Mononuclear cell (primary cell): ENCODE measurements around the gene WNK1. TPM values are rescaled to one million over a fixed set of nuclear protein-coding genes. Genes with fewer than 3 reads are reported as not detected.
"Not testable (repeated sequence)": the region's sequence is repeated elsewhere in the genome, so short reads cannot be mapped to it uniquely, and the experiment has no call there.

Experiments
- H3K27me3 ChIP-seq: 2 replicates; pipeline ENCODE4 v1.6.0; 2011; ENCODE audit warnings: low read length, control low read depth; ENCODE audit not compliant: insufficient read depth
- H3K4me1 ChIP-seq: 2 replicates; pipeline ENCODE4 v1.5.1; 2011; ENCODE audit warnings: mild to moderate bottlenecking, low read length, control low read depth; ENCODE audit not compliant: insufficient read depth
- H3K4me3 ChIP-seq: 2 replicates; pipeline ENCODE4 v1.5.1; 2011; ENCODE audit warnings: mild to moderate bottlenecking, low read length, moderate library complexity
- H3K9me3 ChIP-seq: 2 replicates; pipeline ENCODE4 v1.5.1; 2011; ENCODE audit warnings: low read depth, mild to moderate bottlenecking, control low read depth, low read length
- total RNA-seq: library from RNA; depleted of rRNA; stranded (reverse); fragments of >200 nt; gene quantifications from one replicate; pipeline ENCODE4 v1.2.3, GENCODE V29; 2012

WNK1 gene
- total RNA-seq, 1 donor, result 94.1 TPM

DNA sequence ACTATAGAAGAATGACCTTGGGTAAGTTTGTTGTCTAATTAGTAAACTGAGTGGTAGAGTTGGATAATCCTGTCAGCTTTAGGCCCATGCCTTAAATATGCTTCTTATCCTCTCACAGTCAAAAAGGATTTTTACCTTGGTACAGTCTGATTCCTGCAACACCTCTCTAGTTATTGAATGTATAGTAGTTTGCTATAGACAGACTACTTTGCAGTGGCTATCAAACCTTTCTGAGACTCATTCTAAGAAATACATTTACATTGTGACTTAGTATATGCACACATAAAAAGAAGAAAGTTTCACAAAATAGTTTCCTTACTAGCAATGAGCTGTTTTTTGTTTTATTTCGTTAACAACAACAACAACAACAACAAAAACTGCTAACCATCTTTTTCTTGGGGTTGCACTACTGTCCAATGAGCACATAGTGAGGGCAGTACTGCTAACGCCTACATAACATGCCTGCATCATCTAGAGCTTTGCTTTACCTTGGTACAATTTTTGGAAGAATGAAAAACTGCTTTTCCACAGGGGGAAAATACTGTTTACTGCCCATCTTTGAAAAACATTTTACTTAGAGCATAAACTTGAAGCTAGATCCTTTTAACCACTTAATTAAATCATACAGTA, 28.5 kb downstream of the WNK1 start:
- H3K4me3 ChIP-seq, result no peak overlapping the region
- peaks cover 21% of the 10 kb centered on the region for H3K4me1 ChIP-seq
- no peaks in the 10 kb centered on the region for H3K9me3 ChIP-seq
- H3K27me3 ChIP-seq, result no peaks in the 10 kb centered on the region

DNA sequence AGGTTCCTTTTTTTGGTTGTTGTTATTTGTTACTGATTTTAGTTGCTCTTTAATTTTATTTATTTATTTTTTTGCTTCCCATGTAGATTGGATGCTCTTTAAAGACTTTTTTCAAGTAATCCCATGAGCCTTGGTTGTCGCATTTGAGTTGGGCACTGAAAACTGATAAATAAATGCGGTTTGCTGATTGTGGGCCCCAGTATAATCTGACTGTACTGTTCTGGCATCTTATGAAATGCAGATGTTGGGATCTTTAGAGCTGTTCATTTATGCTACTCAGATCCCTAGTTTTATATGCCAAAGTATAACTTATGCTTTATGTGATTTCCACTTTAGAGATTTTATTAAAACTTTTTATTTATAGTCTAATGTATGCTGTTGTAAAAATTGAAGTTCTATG, 33.3 kb downstream of the WNK1 start:
- Histone ChIP-seq H3K27me3 (no peaks in the 10 kb centered on the region), H3K4me1 (peaks cover 21% of the 10 kb centered on the region), H3K4me3 (no peak overlapping the region), H3K9me3 (no peaks in the 10 kb centered on the region)

DNA sequence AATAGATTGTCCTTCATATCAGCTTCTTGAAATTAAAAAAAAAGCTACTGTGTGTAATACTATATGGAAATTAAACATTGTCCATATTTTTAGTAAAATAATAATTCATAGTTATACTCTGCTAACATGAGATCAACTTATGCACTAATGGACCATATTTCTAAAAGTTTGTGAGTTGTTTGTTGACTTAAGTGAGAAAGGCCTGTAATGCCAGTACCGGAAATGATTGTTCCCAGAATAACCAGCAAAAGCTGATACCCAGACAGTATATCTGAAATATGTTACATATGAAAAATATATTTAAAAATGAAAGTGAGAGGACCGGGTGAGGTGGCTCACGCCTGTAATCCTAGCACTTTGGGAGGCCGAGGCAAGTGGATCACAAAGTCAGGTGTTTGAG, 35.9 kb downstream of the WNK1 start:
- H3K9me3 ChIP-seq, result no peaks in the 10 kb centered on the region
- no peak overlapping the region for H3K4me3 ChIP-seq
- H3K27me3 ChIP-seq, result no peaks in the 10 kb centered on the region
- H3K4me1 ChIP-seq, result peaks cover 20% of the 10 kb centered on the region

DNA sequence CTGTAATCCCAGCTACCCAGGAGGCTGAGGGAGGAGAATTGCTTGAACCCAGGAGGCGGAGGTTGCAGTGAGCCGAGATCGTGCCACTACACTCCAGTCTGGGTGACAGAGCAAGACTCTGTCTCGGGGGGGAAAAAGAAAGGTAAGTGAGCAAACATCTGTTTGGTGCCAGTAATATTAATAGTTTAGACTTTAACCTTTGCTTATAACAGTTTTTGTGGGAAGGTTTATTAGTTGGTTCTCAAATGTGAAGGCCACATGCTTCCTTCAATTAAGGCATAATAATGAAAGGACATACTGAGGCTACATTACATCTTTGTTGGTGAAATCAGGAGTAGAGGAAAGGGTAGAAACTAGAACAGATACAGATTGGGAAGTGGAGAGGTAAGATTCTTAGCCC, 36.4 kb downstream of the WNK1 start:
- not testable (repeated sequence) for H3K9me3 ChIP-seq, H3K27me3 ChIP-seq, H3K4me3 ChIP-seq
- peaks cover 20% of the 10 kb centered on the region for H3K4me1 ChIP-seq

DNA sequence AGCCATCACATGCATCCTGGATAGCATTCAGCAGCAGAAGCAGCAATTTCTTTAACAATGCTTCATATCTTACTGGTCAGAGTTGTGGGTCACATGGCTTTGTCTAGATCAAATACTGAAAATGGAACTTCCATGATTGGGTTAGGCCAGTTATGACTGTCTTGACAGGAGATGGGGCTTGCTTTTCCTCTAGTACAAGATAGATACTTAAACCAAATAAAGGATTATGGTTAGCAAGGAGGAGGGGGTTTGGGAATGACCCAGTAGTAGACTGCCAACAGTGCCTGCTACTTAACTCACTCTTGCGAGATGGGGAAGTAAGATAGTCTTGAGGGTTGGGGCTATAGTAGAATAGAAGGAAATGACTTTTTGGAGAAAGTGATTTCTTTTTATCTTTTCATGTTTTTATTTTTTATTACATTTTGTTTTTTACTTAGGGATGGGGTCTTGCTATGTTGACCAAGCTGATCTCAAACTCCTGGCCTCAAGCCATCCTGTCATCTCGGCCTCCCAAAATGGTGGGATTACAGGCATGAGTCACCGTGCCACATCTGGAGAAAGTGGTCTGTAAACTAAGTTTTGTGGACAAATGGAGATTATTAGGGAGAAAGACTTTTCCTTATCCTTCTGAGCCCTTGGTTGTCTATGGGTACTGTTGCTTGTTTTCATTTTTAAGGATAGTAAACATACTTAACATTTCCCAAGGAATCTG, 37.6 kb downstream of the WNK1 start:
- Histone ChIP-seq H3K4me1 (peaks cover 25% of the 10 kb centered on the region), H3K4me3 (no peak overlapping the region), H3K9me3 (no peaks in the 10 kb centered on the region), H3K27me3 (no peaks in the 10 kb centered on the region)

DNA sequence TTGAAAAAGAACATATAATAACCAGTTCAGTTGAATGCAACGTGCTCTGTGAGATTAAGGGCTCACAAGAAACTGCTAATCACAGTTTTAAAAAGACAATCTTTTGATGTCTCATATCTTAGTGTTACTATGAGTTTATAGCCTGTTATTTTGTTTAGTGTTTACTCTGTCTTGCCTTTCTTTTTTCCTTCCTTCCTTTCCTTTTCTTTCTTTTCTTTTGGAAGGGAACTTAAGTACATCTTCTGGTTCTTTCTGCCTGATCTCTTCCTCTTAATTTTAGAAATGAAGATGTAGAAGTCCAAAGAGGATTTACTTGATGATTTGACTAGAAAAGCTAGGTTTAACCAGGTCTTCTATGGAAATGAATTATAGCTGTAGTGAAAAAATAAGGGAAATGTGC, 38.2 kb downstream of the WNK1 start:
- H3K27me3 ChIP-seq, result no peaks in the 10 kb centered on the region
- H3K4me1 ChIP-seq, result peaks cover 30% of the 10 kb centered on the region
- H3K9me3 ChIP-seq, result no peaks in the 10 kb centered on the region
- H3K4me3 ChIP-seq, result no peak overlapping the region

DNA sequence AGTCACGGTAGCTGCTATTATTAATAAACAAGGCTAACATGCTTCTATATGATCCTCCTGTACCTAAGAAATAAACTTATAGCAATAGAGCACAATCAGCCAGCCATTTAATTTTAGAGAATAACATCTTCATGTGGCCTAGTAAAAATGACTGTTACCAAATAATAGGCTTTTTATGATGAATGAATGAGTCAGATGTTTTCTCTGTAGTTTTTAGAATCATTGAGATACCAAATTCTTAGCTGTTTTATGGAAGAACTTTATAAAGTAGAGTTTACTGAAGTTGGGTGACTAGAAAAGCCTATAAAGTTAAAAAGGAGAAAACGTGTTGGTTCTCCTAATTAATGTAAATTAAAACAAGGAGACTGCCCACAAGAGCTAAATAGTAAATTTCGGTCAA, 40.7 kb downstream of the WNK1 start:
- Histone ChIP-seq H3K4me3 (no peak overlapping the region), H3K9me3 (no peaks in the 10 kb centered on the region), H3K27me3 (no peaks in the 10 kb centered on the region), H3K4me1 (peaks cover 40% of the 10 kb centered on the region)

DNA sequence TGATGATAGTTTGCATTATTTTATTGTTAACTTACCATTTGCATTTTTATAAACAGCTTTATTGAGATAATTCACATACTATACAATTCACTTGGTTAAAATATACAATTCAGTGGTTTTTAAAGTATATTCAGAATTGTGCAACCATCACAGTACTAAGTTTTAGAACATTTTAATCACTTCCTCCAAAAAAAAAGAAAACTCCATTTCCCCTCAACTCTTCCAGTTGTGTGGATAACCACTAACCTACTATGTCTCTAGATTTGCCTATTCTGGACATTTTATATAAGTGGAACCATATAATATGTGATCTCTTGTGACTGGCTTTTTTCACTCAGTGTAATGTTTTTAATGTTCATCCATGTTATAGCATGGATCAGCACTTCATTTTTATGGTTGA, 41.3 kb downstream of the WNK1 start:
- peaks cover 40% of the 10 kb centered on the region for H3K4me1 ChIP-seq

DNA sequence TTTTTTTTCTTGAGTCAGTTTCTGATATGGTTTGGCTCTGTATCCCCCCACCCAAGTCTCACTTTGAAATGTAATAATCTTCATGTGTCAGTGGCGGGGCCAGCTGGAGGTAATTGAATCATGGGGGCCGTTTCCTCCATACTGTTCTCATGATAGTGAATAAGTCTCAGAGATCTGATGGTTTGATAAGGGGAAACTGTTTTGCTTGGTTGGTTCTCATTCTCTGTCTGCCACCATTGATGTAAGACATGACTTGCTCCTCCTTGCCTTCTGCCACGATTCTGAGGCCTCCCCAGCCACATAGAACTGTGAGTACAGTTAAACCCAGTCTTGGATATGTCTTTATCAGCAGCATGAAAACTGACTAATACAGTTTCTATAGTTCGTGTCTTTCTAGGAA, 42.9 kb downstream of the WNK1 start:
- no peak overlapping the region for H3K4me3 ChIP-seq
- no peaks in the 10 kb centered on the region for H3K27me3 ChIP-seq
- H3K9me3 ChIP-seq, result no peaks in the 10 kb centered on the region
- peaks cover 35% of the 10 kb centered on the region for H3K4me1 ChIP-seq

More for the DNA sequence above, 41.3 kb downstream of the WNK1 start:
- Histone ChIP-seq H3K4me3 (no peak overlapping the region), H3K9me3 (no peaks in the 10 kb centered on the region), H3K27me3 (no peaks in the 10 kb centered on the region)

DNA sequence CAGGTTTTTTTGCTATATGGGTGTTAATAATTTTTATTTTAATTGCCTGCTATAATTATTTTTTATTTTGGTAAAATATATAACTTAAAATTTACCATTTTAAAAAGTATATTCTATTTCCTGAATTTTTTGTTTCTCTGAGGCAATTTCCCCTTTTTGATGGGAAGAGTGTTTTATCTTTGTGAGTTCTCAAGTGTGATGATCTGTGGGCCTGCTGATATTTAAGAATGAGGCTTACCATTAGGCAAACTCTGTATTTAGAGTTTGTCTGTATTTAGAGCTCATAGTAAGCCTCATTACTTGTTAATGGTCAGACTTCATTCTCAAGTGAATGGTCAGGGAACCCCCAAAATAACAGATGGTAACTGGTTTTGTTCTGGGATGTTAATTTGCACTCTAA, 48.0 kb downstream of the WNK1 start:
- Histone ChIP-seq H3K4me3 (no peak overlapping the region), H3K4me1 (peaks cover 49% of the 10 kb centered on the region)

DNA sequence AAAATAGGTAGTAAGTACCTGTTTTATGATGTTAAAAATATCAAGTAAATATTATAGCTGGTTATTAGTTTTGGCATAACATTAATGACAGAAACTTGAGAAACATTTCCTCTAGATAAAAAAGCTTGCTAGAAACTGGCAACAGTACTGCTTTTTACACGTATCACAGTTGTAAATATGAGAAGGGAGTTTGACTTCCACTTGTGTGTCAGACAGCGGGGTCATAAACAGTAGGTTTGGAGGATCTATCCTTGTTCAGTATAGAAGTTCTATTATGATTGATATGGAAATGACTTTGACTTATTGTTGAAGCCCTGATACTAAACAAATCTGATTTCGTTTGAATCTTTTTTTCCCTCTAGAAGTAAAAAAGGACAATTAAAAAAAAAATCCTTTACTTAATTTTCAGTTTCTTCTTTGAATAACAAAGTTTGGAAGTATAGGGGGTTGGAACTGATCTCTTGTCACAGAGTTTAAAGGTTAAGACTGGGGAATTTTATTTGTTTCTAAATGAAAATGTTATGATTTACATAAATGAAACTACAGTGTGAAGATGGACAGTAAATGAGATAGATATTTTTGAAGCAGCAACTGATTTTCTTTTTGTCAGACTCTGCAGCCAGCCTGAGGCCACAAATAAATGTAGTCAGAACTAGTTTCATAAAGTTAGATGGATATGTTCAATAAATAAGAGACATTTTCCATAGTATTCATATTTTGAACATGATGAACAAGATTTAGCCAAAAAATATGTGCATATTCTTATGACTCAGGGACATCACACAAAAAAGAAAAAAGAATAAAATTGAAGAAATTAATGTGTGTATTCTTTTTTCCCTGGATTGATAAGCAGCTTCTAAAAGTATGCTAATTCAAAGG, 50.1 kb downstream of the WNK1 start:
- no peaks in the 10 kb centered on the region for H3K9me3 ChIP-seq
- H3K4me1 ChIP-seq, result peaks cover 54% of the 10 kb centered on the region
- H3K4me3 ChIP-seq, result no peak overlapping the region
- no peaks in the 10 kb centered on the region for H3K27me3 ChIP-seq

More for the DNA sequence above, 48.0 kb downstream of the WNK1 start:
- Histone ChIP-seq H3K27me3 (no peaks in the 10 kb centered on the region), H3K9me3 (no peaks in the 10 kb centered on the region)

DNA sequence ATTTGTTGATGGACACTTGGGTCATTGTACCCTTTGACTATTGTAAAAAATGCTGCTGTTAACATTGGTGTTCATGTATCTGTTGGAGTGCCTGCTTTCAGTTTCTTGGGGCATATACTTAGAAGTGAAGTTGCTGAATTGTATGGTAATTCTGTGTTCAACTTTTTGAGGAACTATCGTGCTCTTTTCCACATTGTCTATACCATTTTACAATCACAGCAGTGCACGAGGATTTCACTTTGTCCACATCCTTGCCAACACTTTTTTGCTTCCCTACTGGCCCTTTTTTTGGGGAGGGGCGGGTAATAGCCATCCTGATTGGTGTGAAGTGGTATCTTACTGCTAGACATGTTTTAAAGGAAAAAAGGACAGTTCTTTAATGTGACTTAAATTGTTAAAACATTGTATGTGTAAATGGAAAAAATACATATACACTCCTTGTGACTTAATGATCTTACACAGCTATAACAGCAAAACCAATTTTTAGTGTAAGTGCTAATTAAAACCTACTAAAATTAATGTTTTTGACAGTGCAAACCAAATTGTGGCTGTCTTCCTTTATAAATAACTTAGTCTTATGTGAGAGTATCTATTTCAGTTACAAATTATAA, 52.7 kb downstream of the WNK1 start:
- Histone ChIP-seq H3K9me3 (no peaks in the 10 kb centered on the region), H3K4me3 (no peak overlapping the region), H3K4me1 (peaks cover 57% of the 10 kb centered on the region), H3K27me3 (no peaks in the 10 kb centered on the region)

DNA sequence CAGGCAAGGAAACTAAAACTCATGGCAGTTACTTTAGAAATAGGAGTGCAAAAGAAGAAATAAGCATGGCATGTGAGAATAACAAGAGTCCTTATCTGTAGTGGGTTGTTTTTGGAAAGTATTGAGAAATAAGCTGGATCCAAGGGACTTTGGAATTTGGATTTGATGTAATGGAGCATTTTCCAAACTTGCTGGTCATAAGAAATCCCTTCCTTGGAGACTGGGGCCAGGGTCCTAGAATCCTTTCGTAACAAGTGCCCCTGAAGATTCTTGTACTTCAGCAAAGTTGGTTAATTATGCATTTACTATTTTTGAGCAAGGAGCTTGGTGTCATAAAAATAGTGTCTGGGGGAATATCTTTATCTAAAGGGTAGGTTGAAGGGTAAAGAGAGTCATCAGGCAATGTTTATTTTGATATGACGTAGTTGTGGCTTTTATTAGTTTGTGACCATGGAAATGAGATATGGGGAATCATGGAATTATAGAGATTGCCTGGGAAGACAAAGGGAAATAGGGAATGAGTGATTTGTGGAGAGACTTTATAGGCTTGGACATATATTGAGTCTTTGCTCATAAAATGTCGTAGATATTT, 53.9 kb downstream of the WNK1 start:
- Histone ChIP-seq H3K4me1 (peaks cover 48% of the 10 kb centered on the region), H3K9me3 (no peaks in the 10 kb centered on the region), H3K27me3 (no peaks in the 10 kb centered on the region), H3K4me3 (no peak overlapping the region)

DNA sequence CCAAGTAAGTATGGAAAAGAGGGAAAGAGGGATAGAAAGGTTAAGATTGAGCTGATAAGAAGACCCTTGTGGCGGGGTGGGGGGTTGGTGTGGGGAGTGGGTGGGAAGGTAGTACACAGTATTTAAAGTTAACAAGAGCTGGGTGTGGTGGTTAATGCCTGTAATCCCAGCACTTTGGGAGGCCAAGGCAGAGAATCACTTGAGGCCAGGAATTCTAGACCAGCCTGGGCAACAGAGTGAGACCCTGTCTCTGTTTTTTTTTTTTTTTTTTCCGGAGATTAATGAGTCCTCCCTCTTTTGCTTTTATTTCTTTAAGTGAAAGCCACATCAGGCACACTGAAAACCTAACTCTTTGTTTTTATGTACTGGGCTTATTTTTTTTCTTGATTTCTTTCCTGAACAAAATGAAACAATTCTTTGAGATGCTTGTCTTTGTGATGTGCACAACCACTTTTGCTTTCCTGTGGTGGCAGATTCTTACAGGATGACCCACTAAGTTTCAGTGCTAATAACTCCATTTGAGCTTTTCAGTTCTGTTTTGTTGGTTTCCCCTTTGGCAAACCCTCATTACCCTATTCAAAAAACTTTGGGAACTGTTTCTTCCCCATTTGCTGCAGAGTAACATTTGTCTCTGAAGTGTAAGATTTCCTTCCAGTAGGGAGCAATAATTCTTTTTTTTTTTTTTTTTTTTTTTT, 54.8 kb downstream of the WNK1 start:
- Histone ChIP-seq H3K27me3 (no peaks in the 10 kb centered on the region), H3K9me3 (no peaks in the 10 kb centered on the region), H3K4me3 (no peak overlapping the region), H3K4me1 (peaks cover 41% of the 10 kb centered on the region)
